GM21360 (cell line): ENCODE results near the gene MYOT.
A peak's percentile ranks its signal among the peaks of the same experiment; 100 is the strongest.
"Not testable (repeated sequence)": the region's sequence is repeated elsewhere in the genome, so short reads cannot be mapped to it uniquely, and the experiment has no call there.

ENCODE experiments used
- ATAC-seq: cut with Tn5 transposase; IDR thresholded peaks from one replicate; pipeline ENCODE4 v1.9.1; 2021; ENCODE audit warnings: mild to moderate bottlenecking, moderate library complexity; ENCODE audit not compliant: unreplicated experiment

The MYOT gene

DNA sequence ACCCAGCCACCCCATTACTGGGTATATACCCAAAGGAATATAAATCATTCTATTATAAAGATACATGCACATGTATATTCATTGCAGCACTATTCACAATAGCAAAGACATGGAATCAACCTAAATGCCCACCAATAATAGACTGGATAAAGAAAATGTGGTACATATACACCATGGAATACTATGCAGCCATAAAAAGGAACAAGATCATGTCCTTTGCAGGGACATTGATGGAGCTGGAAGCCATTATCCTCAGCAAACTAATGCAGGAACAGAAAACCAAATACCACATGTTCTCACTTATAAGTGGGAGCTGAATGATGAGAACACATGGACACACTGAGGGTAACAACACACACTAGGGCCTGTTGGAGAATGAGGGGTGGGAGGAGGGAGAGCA, 14.5 kb upstream of the MYOT start:
- ATAC-seq, result not testable (repeated sequence)

- ATAC-seq, result no peak
Measured at GRCh38 chr5:137856201-137856600, 11.5 kb upstream of the MYOT start.

- ATAC-seq, result no peak
Measured at GRCh38 chr5:137856916-137857862, 10.5 kb upstream of the MYOT start.

GRCh38 chr5:137858223-137858916, 9.3 kb upstream of the MYOT start:
- peak; percentile 59 for ATAC-seq

DNA sequence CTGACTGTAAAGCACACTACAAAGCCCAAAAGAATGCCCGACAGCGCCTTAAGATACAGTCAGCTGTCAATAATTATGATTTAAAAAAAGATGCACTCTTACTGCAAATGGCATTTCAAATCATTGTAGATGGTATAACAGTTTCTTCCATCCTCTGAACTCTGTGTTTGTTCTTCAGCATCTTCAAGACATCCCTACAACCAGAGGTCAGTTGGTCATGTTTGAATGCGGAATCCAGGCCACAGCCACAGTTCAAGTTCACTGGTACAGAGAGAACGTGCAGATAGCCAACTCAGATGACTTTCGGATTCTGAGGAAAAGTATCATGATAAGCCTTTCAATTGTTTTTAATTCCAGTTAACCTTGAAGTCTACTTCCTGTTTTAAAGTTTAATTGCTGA, 8.7 kb upstream of the MYOT start:
- no peak for ATAC-seq

GRCh38 chr5:137862251-137862650, 5.4 kb upstream of the MYOT start:
- no peak for ATAC-seq

- not testable (repeated sequence) for ATAC-seq
Measured at GRCh38 chr5:137863653-137864052, 4.0 kb upstream of the MYOT start.

DNA sequence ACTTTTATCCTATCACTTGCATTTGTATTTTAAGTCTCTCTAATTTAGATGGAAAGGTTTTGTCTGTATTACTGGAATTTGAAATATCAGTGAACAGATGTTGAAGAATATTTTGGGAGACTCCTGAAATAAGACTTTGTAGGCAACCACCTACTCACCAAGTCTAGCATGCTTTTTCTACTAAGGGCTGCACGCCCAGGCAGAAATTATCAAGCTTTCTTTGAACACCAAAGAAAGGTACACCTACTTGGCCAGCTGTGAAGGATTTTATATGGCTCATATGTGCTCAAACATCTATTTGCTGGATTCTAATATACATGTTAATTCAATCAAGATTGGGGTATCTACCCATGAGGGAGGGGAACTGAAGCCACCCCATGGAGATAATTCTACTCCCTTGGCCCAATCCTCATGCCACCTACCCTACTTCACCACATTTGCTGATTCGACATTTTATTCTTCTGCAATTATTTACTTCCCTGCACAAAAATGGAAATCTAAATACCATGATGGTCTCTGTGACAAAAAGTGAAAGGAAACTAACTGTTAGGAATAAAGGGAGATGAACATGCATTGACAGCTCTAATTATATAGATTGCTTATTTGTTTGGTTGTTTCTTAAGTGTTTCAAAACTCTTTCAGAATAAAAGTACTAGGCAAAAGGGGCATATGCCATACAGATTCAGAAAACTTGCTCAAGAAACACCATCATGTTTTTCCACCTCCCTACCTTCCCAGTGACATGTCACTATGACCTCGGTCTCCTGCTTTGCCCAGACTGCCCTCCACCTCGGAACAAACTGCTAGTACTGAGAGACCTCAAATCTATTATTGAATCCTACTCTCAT, 895 bp upstream of the MYOT start:
- no peak for ATAC-seq

DNA sequence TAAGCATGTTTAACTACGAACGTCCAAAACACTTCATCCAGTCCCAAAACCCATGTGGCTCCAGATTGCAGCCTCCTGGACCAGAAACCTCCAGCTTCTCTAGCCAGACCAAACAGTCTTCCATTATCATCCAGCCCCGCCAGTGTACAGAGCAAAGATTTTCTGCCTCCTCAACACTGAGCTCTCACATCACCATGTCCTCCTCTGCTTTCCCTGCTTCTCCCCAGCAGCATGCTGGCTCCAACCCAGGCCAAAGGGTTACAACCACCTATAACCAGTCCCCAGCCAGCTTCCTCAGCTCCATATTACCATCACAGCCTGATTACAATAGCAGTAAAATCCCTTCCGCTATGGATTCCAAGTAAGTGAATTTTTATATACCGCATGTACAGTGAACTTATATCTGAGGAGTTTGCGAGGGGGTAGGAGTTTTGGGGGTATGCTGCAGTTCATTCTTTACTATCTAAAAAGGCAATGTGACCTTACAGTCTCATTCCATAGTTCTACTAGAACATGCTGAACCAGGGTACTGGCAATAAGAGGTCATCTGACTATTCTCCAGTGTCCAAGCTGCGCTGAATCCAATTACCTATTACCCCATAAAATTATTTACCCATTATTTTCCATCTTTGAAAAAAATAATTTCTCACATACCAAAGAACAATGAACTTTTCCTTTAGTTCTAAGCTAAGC, 3.1 kb downstream of the MYOT start:
- no peak for ATAC-seq

DNA sequence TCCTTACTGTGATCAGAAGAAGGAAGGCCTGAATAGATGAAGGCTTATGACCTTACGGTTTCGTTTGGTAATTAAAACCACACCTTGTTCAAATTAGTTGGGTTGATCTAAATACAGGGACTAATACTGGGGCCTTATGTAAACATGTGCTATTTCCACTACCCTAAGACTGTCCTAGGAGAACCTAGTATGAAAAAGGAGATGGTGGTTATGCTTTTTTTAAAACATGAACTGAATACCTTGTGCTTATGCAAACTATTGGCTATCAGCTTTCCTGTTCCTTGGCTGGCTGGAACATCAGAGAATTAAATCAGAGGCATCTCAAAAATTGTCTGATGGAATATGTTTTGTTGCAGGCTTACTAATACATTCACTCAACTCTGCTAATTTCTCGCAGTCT, 3.9 kb downstream of the MYOT start:
- no peak for ATAC-seq

DNA sequence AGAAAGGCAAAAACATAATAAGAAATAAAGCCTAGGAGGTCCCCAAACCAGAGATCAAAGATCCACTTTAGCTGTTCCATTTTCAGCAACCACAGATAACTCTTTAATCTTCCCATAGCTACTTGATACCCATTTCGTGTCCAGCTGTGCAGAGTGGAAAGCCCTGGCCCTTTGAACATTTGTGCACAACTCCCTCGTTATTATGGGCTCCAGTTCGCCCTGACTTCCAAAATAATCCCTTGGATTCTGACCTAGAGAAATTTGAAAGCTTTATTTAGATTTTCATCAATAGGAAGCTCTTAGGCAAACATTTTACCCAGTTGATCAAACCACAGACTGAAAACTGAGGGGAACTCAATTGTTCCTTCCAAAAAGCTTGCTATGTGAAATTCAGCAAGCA, 4.8 kb downstream of the MYOT start:
- no peak for ATAC-seq

DNA sequence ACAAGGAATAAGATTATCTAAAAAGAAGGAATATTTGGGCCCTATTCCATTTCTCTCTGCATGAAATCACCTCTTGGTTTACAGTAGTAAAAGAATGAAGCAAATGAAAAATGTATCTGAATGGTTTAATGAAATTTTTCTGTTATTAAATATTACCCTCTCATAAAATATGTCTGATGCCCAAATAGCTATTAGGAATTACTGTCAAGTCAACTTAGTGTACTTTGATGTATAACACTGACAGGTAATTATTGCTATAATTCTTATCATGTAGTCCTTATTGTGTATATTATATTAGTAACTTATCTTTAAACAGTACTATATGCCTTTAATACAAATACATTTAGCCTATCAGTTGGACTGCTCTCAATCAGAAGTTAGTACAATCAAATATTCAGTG, 8.4 kb downstream of the MYOT start:
- ATAC-seq, result no peak

DNA sequence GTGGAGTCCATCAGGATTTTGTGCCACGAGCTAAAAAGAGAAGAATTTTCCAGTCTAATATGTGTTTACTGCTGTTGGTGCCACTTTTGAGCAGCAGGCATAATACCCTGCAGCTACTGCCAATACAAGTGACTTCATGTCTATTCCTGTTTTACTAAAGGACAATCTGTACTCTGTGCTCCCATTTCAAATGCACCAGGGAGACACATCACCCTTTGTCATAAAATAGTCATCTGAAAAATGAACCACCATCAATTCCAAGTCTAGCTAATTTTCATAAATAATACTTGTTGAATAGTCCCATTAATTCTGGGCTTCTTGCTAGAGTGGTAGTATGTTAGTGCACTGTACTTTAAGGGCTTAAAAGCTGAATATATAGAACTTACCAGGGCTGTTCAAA, 12.7 kb downstream of the MYOT start:
- no peak for ATAC-seq

GRCh38 chr5:137887831-137888230, 20.2 kb downstream of the MYOT start:
- no peak for ATAC-seq

- ATAC-seq, result no peak
Measured at GRCh38 chr5:137888466-137888862, 20.8 kb downstream of the MYOT start.

GRCh38 chr5:137888863-137889759, 21.5 kb downstream of the MYOT start, which contains the start of gene PKD2L2:
Gene PKD2L2 (plus strand): TSS chr5:137889457. CDS start chr5:137889492, 35 bp downstream.
- peak; percentile 93 for ATAC-seq

DNA sequence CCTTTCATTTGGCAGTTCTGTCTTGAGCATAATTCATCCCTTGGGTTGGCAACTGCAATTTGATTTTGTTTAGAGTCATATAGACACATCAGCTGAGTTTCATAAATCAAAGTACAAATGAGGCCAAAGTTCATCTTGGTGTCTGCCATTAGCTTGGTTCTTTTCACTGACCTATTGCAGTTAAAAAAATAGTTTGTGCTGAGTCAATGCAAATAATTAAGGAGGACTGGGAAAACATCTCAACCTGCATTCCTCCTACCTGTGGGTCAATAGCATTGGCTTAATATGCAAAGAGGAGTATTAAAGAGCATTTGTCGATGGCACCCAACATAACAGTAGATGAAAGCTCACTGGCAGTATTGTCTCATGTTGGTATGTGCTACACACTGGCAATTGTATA, 23.2 kb downstream of the MYOT start:
- no peak for ATAC-seq

GRCh38 chr5:137891849-137892248, 24.2 kb downstream of the MYOT start:
- ATAC-seq, result no peak

DNA sequence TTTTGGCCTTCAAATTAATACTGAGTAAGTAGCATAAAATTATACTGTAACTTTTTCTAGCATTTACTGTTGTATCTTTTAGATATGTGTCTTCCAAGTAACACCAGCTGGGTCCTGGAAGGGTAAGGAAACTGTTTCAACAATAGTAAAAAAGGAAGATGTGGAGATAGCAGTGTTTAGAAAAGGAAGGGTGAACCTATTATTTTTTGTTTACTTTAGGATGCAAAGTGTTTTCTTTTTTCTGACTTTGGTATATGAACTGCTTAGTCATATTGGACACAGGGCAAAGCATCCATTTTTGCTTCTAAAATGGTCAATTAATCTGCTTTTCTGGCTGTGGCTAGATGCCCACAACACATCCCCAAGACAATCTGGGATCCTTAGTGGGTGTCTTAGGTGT, 26.9 kb downstream of the MYOT start:
- ATAC-seq, result no peak

DNA sequence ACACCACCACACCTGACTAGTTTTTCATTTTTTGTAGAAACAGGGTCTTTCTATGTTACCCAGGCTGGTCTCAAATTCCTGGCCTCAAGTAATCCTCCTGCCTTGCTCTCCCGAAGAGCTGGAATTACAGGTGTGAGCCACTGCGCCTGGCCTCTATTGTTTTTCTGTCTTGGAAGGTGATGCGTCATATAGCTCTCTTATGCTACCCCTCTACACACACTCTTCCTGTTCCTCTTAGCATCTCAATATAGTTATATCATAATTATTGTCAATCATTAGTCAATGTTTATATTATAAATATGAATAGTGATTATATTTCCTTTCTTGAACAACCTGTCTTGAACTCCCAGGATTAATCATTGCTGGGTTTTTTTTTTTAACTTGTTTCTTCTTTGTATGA, 28.9 kb downstream of the MYOT start:
- ATAC-seq, result no peak
